Parathyroid adenoma (tissue), 2 donors: ENCODE data around the gene DUOXA2.

Experiments
- H2AFZ ChIP-seq: fragments of 300-600 bp; sonication (generic); one replicate; pipeline ENCODE4 v1.7.0; 2017; ENCODE audit warnings: antibody characterized with exemption, mild to moderate bottlenecking
- H3K27ac ChIP-seq: fragments of 300-600 bp; sonication (generic); one replicate; pipeline ENCODE4 v1.7.0; 2017
- H3K27me3 ChIP-seq: fragments of 300-600 bp; sonication (generic); one replicate; pipeline ENCODE4 v1.7.0; 2017; ENCODE audit warnings: low read length; ENCODE audit not compliant: control insufficient read depth, insufficient read depth
- H3K36me3 ChIP-seq: fragments of 300-600 bp; sonication (generic); one replicate; pipeline ENCODE4 v1.7.0; 2017; ENCODE audit warnings: low read length; ENCODE audit not compliant: control insufficient read depth, insufficient read depth
- H3K4me1 ChIP-seq: fragments of 300-600 bp; sonication (generic); one replicate; pipeline ENCODE4 v1.7.0; 2017; ENCODE audit warnings: control low read depth
- H3K4me2 ChIP-seq: fragments of 300-600 bp; sonication (generic); one replicate; pipeline ENCODE4 v1.7.0; 2017; ENCODE audit warnings: low read length
- H3K4me3 ChIP-seq: fragments of 300-600 bp; sonication (generic); one replicate; pipeline ENCODE4 v1.7.0; 2017; ENCODE audit warnings: low read depth, low read length
- H3K79me2 ChIP-seq: fragments of 300-600 bp; sonication (generic); one replicate; pipeline ENCODE4 v1.7.0; 2017; ENCODE audit warnings: control low read depth
- H3K9ac ChIP-seq: fragments of 300-600 bp; sonication (generic); one replicate; pipeline ENCODE4 v1.7.0; 2017; ENCODE audit warnings: mild to moderate bottlenecking
- H3K9me3 ChIP-seq: fragments of 300-600 bp; sonication (generic); one replicate; pipeline ENCODE4 v1.7.0; 2017; ENCODE audit warnings: low read length; ENCODE audit not compliant: control insufficient read depth
- TF ChIP-seq, protein P1 (sequence below): fragments of 300-600 bp; sonication (generic); IDR thresholded peaks from one replicate; pipeline ENCODE4 v1.7.0; 2017; ENCODE audit warnings: antibody characterized with exemption, mild to moderate bottlenecking
- donor health status: primary hyperparathyroidism.

Gene DUOXA2

GRCh38 chr15:45112143-45112590 is 2.0 kb upstream of the DUOXA2 start:
- H2AFZ ChIP-seq: no peak overlapping the region
- H3K4me1 ChIP-seq: no peaks in the 10 kb centered on the region
- no peaks in the 10 kb centered on the region for H3K27me3 ChIP-seq
- H3K79me2 ChIP-seq: no peaks in the 10 kb centered on the region
- no peaks in the 10 kb centered on the region for H3K9me3 ChIP-seq
- H3K4me2 ChIP-seq: peak overlapping the region; percentile 26
- H3K36me3 ChIP-seq: no peaks in the 10 kb centered on the region
- TF ChIP-seq, protein P1, sequence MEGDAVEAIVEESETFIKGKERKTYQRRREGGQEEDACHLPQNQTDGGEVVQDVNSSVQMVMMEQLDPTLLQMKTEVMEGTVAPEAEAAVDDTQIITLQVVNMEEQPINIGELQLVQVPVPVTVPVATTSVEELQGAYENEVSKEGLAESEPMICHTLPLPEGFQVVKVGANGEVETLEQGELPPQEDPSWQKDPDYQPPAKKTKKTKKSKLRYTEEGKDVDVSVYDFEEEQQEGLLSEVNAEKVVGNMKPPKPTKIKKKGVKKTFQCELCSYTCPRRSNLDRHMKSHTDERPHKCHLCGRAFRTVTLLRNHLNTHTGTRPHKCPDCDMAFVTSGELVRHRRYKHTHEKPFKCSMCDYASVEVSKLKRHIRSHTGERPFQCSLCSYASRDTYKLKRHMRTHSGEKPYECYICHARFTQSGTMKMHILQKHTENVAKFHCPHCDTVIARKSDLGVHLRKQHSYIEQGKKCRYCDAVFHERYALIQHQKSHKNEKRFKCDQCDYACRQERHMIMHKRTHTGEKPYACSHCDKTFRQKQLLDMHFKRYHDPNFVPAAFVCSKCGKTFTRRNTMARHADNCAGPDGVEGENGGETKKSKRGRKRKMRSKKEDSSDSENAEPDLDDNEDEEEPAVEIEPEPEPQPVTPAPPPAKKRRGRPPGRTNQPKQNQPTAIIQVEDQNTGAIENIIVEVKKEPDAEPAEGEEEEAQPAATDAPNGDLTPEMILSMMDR: no peak
- no peak overlapping the region for H3K27ac ChIP-seq
- H3K4me3 ChIP-seq: no peak overlapping the region
- no peak overlapping the region for H3K9ac ChIP-seq

DNA sequence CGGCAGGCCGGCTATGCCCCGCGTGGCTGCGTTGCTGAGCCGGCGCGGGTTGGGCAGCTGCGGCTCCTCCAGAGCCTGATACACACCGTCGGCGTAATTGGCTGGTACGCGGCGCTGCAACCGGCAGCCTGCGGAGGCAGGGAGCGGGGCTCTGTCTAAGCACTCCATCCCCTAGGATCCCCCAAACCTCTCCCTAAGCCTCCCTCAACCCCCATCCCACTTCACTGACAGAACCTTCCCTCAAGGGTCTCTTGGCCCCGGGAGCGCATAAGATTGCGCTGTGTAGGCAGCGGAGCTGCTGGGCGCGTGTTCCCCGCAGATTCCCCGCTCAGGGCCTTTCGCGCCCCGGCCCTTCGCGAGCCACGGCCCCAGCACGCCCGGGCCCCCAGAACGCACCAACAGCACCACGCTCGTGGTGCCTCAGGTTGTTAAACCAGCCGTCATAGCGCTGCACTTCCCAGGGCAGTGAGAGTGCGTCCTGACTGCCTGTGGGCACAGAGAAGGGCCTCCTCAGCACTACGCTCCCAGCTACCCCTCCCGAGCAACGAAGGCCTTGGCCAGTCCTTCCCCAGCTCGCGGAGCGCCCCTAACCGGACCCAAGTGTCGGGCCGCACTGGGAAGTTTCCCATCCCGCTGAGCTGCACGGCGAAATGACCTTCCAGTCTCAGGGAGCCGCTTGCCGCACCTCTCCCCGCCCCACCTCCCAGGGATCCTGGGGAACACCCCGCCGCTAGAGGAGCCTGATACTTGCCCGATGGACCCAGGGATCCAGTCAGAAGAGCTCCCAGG is 1.3 kb upstream of the DUOXA2 start:
- H3K4me3 ChIP-seq: no peak overlapping the region
- no peaks in the 10 kb centered on the region for H3K9me3 ChIP-seq
- H2AFZ ChIP-seq: no peak overlapping the region
- H3K27ac ChIP-seq: no peak overlapping the region
- H3K9ac ChIP-seq: no peak overlapping the region
- no peaks in the 10 kb centered on the region for H3K79me2 ChIP-seq
- peak overlapping the region; percentile 26 for H3K4me2 ChIP-seq
- no peaks in the 10 kb centered on the region for H3K36me3 ChIP-seq
- TF ChIP-seq, protein P1: no peak
- H3K4me1 ChIP-seq: no peaks in the 10 kb centered on the region
- no peaks in the 10 kb centered on the region for H3K27me3 ChIP-seq

DNA sequence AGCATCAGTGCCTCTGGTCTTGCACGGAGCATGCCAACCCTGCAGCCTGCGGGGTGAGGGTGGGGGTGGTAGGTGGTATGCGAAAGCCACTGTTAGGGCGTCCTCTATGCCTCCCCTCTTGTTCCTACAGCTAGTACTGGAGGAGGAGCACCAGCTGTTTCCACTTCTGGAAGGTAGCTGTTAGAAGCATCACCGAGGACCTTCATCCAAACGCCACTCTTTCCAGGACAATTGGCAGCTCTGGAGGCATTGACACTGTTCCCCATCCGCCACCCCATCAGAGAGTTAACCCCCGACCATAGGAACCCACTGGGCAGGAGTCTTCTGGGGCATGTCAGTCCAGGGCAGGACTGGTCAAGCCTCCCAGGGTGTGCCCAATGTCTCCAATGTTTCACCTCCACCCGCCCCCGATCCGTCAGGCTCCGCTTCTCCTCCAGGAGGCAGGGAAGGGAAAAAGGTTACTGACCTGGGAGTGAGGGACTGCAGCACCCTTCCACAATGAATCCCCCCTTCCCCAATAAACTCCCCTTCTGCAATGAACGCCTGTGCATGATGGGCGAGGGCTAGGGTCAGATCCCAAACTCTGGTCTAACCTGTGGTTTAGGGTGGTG is 641 bp upstream of the DUOXA2 start:
- Histone ChIP-seq H3K4me1 (no peaks in the 10 kb centered on the region), H3K27ac (no peak overlapping the region), H3K4me3 (no peak overlapping the region), H3K4me2 (no peak overlapping the region), H3K27me3 (no peaks in the 10 kb centered on the region), H3K36me3 (no peaks in the 10 kb centered on the region), H3K9me3 (no peaks in the 10 kb centered on the region), H2AFZ (no peak overlapping the region), H3K79me2 (no peaks in the 10 kb centered on the region), H3K9ac (no peak overlapping the region)
- TF ChIP-seq, protein P1: no peak

GRCh38 chr15:45114751-45115085 is 592 bp downstream of the DUOXA2 start:
- H3K27ac ChIP-seq: no peak overlapping the region
- H3K36me3 ChIP-seq: no peaks in the 10 kb centered on the region
- H3K4me2 ChIP-seq: no peak overlapping the region
- TF ChIP-seq, protein P1: no peak
- H3K9ac ChIP-seq: no peak overlapping the region
- H3K27me3 ChIP-seq: no peaks in the 10 kb centered on the region
- H3K4me3 ChIP-seq: no peak overlapping the region
- no peaks in the 10 kb centered on the region for H3K4me1 ChIP-seq
- no peaks in the 10 kb centered on the region for H3K79me2 ChIP-seq
- no peaks in the 10 kb centered on the region for H3K9me3 ChIP-seq
- H2AFZ ChIP-seq: no peak overlapping the region
